Ovary (tissue), 9 donors: ENCODE measurements around the gene CCNL1. TPM values are rescaled to one million over a fixed set of nuclear protein-coding genes. Genes with fewer than 3 reads are reported as not detected.

Experiments
- DNase-seq, 5 donors: peaks; one replicate each; pipeline ENCODE4 v3.0.0-alpha.2; 2019 to 2020
- H3K27ac ChIP-seq, 2 donors: fragments of 200-600 bp; one replicate each; pipeline versions ENCODE4 v1.5.1 to v1.8.0; 2019 to 2022
- H3K27me3 ChIP-seq: fragments of 200-600 bp; one replicate; pipeline ENCODE4 v1.8.0; 2022
- H3K36me3 ChIP-seq: fragments of 200-600 bp; sonication (generic); one replicate; pipeline ENCODE4 v1.5.1; 2019
- H3K4me1 ChIP-seq: one replicate; pipeline ENCODE4 v1.8.1; 2013; ENCODE audit warnings: mild to moderate bottlenecking, moderate library complexity; ENCODE audit not compliant: insufficient read depth
- H3K4me3 ChIP-seq: fragments of 200-600 bp; sonication (generic); one replicate; pipeline ENCODE4 v1.5.1; 2017
- H3K9me3 ChIP-seq, 2 donors: fragments of 200-600 bp in 1 of 2; sonication (generic) in 1 of 2; one replicate each; pipeline versions ENCODE4 v1.5.1 to v1.8.1; 2013 to 2019; ENCODE audit warnings: mild to moderate bottlenecking in 1 of 2, moderate library complexity in 1 of 2
- CTCF ChIP-seq, 3 donors: fragments of 450-650 bp in 2 of 3; fragments of 200-600 bp in 1 of 3; IDR thresholded peaks; one replicate each; pipeline versions ENCODE4 v1.5.1 to v1.8.0; 2016 to 2022; ENCODE audit warnings: antibody characterized with exemption in 3 of 3, mild to moderate bottlenecking in 1 of 3
- EP300 ChIP-seq: sonication (generic); formaldehyde crosslinking; IDR thresholded peaks from one replicate; pipeline ENCODE4 v1.6.1; 2017; ENCODE audit warnings: antibody characterized with exemption
- POLR2A ChIP-seq: fragments of 450-650 bp; IDR thresholded peaks from one replicate; pipeline ENCODE4 v1.6.1; 2017; ENCODE audit warnings: antibody characterized with exemption, mild to moderate bottlenecking, moderate library complexity
- WGBS, 3 donors: extraction: QIAGEN DNeasy Blood & Tissue Kit in 1 of 3; methylation state at CpG; one replicate each; pipeline versions ENCODE4 v1.1.5 to v1.1.7; 2013 to 2017; 5-methylcytosine and 5-hydroxymethylcytosine counted together
- intact Hi-C, 4 donors: fragments of 100-400 bp; cut with DNase I; formaldehyde crosslinking; loops; one replicate each; pipeline versions ENCODE4 v1.11.0 to v1.15.1; 2022 to 2023
- polyA plus RNA-seq, 2 donors: library from polyadenylated mRNA; stranded (reverse); fragments of 200-250 nt in 1 of 2; fragments of 350-450 nt in 1 of 2; fragmentation: Illumina TruSeq in 1 of 2; extraction: RNeasy Lipid Tissue Mini Kit (QIAGEN cat#74804) in 1 of 2; gene quantifications; one replicate each; pipeline ENCODE4 v1.2.3, GENCODE V29; 2013 to 2014
- total RNA-seq, 7 donors: library from RNA; depleted of rRNA in 2 of 7; stranded (reverse); fragments of >200 nt in 2 of 7; fragmentation: NEBNext Ultra II Directional in 3 of 7; extraction: Animal tissue kit (Norgen Biotek cat#: 25700) in 3 of 7; gene quantifications; one replicate each; pipeline versions ENCODE4 v1.1.0 to v1.2.4, GENCODE V29; 2016 to 2023
- donor health status: DM: no; HTN: no; CAD: no; lungs with moderate emphysema.
- donor health status: DM: no; HTN: no; CAD: no.
- donor health status: Bipolar disorder and iron deficiency.
- donor health status: DM: yes; HTN: yes; CAD: no.
- donor health status: DM: no; HTN: no; CAD: no.
- donor health status: DM: yes; HTN: yes; CAD: no.

Gene CCNL1
- total and polyA plus RNA-seq, 9 donors: 67.6 to 514 (median 96.7) TPM

GRCh38 chr3:157127831-157128767 is 31.8 kb downstream of the CCNL1 start:
- no peak for TF ChIP-seq CTCF (IDR thresholded peaks at IDR 0.05)
- TF ChIP-seq EP300: peak; percentile 18
- Histone ChIP-seq H3K4me3 (no peak overlapping the region), H3K4me1 (peaks cover 6% of the 10 kb centered on the region), H3K36me3 (no peaks in the 10 kb centered on the region), H3K27me3 (no peaks in the 10 kb centered on the region), H3K27ac (peak overlapping the region; percentile 60 to 65), H3K9me3 (no peaks in the 10 kb centered on the region)
- peak; percentile 44 to 78 (median 67) for DNase-seq
- intact Hi-C loops: loop anchor here in 1 of 4 donors (2.0 kb wide), 1 partner anchor 39 kb away; no protein-coding TSS in a partner anchor
- 30 to 42% (median 33%) methylated on average over 8 of the region's 8 CpGs for WGBS, 3 donors

GRCh38 chr3:157127268-157127667 is 32.7 kb downstream of the CCNL1 start:
- WGBS, 3 donors: 92 to 99% (median 96%) methylated on average over 5 of the region's 5 CpGs
- TF ChIP-seq EP300: no peak
- Histone ChIP-seq H3K27ac (peak overlapping the region in 1 of 2 donors; percentile 4), H3K9me3 (no peaks in the 10 kb centered on the region), H3K27me3 (no peaks in the 10 kb centered on the region), H3K4me3 (no peak overlapping the region), H3K4me1 (peaks cover 6% of the 10 kb centered on the region), H3K36me3 (no peaks in the 10 kb centered on the region)
- DNase-seq: no peak
- intact Hi-C loops: no loop called here

GRCh38 chr3:157126365-157126764 is 33.6 kb downstream of the CCNL1 start:
- Histone ChIP-seq H3K27ac (no peak overlapping the region), H3K27me3 (no peaks in the 10 kb centered on the region), H3K9me3 (no peaks in the 10 kb centered on the region), H3K4me1 (peaks cover 6% of the 10 kb centered on the region), H3K36me3 (no peaks in the 10 kb centered on the region), H3K4me3 (no peak overlapping the region)
- TF ChIP-seq EP300 (no peak), POLR2A (no peak), CTCF (IDR thresholded peaks at IDR 0.05) (no peak)
- WGBS, 3 donors: 91 to 98% (median 97%) methylated on average over 1 of the region's 1 CpG
- intact Hi-C loops: no loop called here
- DNase-seq: no peak

- no peak overlapping the region for H3K4me3 ChIP-seq
- DNase-seq: no peak
- H3K4me1 ChIP-seq: peaks cover 3% of the 10 kb centered on the region
- intact Hi-C loops: no loop called here
- H3K9me3 ChIP-seq: no peaks in the 10 kb centered on the region
- no peaks in the 10 kb centered on the region for H3K36me3 ChIP-seq
- TF ChIP-seq EP300 (no peak), POLR2A (no peak), CTCF (IDR thresholded peaks at IDR 0.05) (no peak)
- H3K27me3 ChIP-seq: no peaks in the 10 kb centered on the region
- H3K27ac ChIP-seq: no peak overlapping the region
These were observed 34.8 kb downstream of the CCNL1 start for GRCh38 chr3:157125101-157125500.

GRCh38 chr3:157123621-157124020 is 36.3 kb downstream of the CCNL1 start:
- Histone ChIP-seq H3K36me3 (no peaks in the 10 kb centered on the region), H3K27ac (no peak overlapping the region), H3K9me3 (no peaks in the 10 kb centered on the region), H3K27me3 (no peaks in the 10 kb centered on the region), H3K4me3 (no peak overlapping the region), H3K4me1 (no peaks in the 10 kb centered on the region)
- TF ChIP-seq CTCF (IDR thresholded peaks at IDR 0.05): no peak
- TF ChIP-seq EP300: no peak
- intact Hi-C loops: no loop called here
- DNase-seq: no peak
